ENCODE measurements around the gene TBC1D26. TPM values are rescaled to one million over a fixed set of nuclear protein-coding genes. Genes with fewer than 3 reads are reported as not detected.
"Not testable (repeated sequence)": the region's sequence is repeated elsewhere in the genome, so short reads cannot be mapped to it uniquely, and the experiment has no call there.

Gene TBC1D26
- polyA plus RNA-seq, 1 donor = 0.35 TPM

DNA sequence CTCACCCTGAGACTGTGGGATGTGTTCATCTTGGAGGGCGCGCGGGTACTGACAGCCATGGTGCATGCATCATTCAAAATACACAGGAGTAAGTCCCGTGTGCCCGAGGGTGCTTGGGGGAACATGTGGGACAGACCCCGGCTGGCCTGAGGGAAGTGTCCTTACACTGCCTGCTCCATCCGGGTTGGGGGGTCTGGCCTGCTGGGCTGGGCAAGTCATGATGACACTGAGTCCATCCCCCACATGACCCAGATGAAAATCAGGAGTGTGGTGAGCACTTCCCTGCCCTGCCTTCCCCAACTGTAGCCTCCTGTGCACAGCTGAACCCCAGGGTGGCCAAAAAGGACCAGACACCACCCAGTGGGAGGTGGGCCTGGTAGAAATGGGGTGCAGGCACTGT, 10.8 kb downstream of the TBC1D26 start:
- DNase-seq (ENCODE audit: low read depth) = no peak

DNA sequence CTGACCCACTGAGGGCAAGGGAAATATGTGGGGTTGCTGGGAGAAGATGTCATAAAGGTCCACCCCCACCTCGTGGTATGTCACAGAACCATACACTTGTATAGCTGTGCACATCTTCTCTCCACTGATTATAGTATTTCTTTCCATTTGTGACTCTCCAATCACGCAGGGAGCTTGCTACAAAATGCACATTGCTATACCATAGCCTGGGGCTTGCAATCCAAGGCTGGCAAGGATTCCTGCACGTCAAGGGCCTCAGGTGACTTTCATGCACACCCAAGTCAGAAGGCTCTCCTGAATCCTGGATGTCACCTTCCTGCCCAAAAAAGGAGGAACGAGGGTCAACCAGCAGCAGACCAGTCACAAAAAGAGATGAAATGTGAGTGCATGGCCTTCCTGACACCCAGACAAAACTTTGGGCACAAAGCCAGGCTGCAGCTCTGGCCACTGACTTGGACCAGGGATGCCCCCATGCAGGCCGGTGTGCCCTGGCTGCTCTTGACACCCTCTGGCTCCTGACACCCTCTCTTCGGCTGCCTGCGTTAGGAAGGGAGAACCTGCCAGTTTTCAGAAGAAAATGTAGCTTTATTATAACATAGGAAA, 12.1 kb downstream of the TBC1D26 start:
- DNase-seq (ENCODE audit: low read depth) = no peak

DNA sequence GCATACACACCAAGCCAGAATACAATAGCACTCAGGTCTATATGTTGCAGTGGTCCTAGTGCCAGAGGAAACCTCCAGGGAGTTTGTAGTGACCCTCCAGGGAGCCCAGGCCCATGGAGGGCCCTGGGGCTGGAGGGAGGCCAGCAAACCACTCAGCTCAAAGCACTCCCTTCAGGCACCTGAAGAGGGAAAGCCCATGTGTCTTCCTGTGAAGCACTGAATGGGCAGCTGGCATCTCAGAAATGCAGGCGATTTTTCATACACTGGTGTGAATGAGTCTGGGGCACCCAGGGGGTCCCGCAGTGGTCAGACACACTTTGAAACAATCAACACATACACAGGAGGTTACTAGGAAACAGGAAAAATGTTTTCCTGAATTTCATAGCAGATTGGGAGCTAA, 12.8 kb downstream of the TBC1D26 start:
- DNase-seq (ENCODE audit: low read depth) = no peak

DNA sequence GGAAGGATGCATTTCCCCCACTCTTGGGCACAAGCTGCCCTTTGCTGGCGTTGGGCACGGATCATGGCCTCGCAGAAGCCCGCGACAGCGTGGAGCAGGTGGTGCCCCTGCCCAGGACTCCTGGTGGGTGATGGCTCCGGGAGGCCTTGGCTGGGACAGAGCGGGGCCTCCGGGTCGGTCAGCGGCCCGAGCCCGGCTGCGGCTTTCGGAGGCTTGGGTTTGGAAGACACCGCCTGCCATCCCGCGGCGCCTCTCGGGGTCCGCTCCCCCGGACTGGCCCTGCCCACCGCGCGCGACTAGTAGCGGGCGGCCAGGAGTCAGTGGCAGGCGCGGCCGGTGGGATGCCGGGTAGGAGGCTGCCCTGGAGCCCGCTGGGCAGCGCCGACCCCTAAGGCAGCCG, 17.3 kb downstream of the TBC1D26 start:
- DNase-seq (ENCODE audit: low read depth) = not testable (repeated sequence)

DNA sequence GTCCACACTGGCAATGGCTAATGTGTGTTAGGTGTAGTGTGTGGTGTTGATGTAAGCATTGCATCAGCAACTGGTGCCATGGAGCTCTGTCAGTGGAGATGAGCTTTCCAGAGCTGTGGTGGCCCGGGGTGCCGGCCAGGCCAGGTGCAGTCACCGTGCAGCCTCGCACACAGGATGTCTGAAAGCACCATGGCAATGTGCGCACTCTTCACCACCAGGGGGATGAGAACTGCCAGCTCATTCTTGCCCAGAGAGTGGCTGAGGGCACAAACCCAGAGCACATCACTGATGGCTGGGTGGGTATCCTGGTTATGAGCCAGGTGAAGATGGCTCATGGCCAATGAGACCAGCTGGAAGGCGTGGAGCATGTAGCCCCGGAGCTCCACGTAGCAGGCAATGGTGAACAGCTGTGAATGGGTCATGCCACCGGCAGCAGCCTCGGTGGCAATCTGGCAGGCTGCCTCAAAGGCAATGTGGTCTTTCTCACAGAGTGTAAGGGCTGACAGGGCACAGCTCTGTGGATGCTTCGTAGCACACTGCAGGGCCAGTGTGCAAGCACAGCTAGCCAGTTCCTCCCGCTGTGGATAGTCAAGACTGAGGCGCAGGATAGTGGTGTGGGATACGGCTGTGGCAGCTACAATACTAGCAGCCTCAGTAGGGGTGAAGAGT, 36.9 kb downstream of the TBC1D26 start:
- not testable (repeated sequence) for DNase-seq (ENCODE audit: low read depth)

DNA sequence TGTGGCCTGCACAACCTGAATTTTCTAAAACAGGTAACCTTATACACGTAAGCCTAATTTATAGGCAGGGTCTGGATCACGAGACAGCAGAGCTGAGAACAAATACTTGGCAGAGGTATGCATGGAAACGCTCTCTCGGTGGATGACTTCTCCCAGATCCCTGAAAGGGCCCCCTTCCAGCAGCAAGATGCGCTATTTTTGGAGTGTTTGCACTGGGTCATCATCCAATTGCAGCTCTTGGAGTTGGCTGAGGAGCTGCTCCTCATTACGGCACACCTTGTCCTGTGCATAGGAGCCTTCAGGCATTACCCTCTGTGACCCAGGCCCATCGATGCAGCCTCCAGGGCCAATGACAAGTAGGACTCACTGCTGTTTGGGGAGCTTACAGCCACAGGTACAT, 38.6 kb downstream of the TBC1D26 start:
- DNase-seq (ENCODE audit: low read depth) = not testable (repeated sequence)

DNA sequence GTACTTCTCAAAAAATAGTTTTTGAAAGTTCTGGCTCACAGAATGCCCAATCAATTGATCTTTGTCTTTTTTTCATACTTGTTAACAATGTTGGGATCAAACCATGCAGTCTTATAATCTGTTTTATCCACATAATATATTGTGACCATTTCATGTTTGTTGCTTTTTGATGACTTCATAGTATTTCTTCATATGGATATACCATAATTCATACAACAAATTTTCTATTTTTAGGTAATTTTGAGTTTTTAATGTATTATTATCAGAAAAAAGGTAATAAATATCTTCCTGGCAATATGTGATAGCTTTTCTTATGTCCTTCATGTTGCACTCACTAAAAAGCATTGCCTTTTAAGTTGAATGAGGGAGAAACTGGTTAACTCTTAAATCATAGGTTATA, 44.8 kb downstream of the TBC1D26 start:
- DNase-seq (ENCODE audit: low read depth) = no peak

DNA sequence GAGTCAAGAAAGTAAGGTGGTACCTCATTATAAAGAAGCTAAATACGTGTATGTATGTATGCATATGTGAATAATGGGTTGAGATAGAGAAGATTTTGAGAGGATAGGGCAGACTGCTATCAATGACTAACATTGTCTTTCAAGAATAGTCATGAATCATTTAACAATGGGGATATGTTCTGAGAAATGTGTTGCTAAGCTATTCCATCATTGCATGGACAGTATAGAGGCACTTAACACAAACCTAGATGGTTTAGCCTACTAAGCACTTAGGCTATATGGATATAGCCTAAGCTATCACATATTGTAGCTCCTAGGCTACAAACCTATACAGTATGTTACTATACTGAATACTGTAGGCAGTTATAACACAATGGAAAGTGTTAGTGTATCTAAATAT, 45.2 kb downstream of the TBC1D26 start:
- DNase-seq (ENCODE audit: low read depth) = no peak

DNA sequence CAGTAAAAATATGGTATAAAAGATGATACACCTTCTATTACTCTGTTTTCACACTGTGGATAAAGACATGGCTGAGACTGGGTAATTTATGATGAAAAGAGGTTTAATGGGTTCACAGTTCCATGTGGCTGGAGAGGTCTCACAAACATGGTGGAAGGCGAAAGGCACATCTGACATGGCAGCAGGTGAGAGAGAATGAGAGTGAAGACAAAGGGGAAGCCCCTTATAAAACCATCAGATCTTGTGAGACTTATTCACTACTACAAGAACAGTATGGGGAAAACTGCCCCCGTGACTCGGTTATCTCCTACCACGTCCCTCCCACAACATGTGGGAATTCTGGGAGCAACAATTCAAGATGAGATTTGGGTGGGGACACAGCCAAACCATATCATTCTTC, 45.6 kb downstream of the TBC1D26 start:
- DNase-seq (ENCODE audit: low read depth) = no peak

DNA sequence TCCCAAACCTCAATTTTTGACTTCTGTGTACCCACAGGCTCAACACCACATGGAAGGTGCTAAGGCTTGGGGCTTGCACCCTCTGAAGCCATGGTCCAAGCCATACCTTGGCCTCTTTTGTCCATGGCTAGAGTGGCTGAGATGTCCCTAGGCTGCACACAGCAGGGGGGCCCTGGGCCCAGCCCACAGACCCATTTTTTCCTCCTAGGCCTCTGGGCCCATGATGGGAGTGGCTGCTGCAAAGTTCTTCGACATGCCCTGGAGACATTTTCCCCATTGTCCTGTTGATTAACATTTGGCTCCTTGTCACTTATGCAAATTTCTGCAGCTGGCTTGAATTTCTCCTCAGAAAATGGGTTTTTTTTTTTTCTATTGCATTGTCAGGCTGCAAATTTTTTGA, 47.0 kb downstream of the TBC1D26 start:
- no peak for DNase-seq (ENCODE audit: low read depth)

DNA sequence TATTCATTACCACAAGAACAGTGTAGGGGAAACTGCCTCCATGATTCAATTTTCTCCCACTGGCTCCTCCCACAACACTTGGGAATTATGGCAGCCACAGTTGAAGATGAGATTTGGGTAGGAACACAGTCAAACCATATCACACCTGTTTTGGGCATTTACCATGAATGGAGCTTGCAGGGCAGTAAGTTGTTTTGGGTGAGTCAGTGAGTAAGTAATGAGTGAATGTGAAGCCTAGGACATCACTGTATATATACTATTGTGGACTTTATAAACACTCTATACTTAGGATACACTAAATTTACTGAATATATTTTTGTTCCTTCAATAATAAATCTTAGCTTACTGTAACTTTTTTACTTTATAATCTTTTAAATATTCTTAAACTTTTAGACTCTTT, 48.1 kb downstream of the TBC1D26 start:
- DNase-seq (ENCODE audit: low read depth) = no peak

DNA sequence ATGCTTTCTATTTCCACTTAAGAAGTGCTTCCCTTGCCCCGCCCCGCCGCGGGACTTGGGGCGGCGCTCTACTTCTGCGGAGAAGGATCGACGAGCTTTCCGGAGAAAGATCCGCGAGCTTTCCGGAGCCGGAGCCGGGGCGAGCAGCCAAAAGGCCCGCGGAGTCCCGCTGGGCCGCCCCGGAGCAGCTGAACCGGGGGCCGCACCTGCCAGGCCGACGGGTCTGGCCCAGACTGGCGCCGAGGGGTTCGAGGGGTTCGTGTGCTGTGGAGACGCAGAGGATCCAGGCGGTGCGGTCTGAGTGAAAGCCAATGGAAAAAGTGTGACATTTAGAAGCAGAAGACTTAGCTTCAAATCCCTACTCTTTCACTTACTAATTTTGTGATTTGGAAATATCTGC, 50.8 kb downstream of the TBC1D26 start:
- DNase-seq (ENCODE audit: low read depth) = peak; percentile 44

DNA sequence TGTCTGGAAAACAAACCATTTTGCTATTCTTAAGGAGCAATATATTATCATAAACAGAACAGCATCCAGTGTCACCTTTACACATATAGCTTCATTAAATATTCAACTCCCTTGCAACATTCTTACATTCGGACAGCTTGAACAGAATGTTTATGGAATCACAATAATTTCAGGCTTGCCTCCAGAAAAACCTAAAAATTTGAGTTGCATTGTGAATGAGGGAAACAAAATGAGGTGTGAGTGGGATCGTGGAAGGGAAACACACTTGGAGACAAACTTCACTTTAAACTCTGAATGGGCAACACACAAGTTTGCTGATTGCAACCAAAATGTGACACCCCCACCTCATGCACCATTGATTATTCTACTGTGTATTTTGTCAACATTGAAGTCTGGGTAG, 51.4 kb downstream of the TBC1D26 start:
- no peak for DNase-seq (ENCODE audit: low read depth)

DNA sequence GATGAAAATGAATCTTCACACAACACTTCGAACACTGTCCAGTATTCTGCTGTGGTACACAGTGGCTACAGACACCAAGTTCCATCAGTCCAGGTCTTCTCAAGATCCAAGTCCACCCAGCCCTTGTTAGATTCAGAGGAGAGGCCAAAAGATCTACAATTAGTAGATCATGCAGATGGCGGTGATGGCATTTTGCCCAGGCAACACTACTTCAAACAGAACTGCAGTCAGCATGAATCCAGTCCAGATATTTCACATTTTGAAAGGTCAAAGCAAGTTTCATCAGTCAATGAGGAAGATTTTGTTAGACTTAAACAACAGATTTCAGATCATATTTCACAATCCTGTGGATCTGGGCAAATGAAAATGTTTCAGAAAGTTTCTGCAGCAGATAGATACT, 52.3 kb downstream of the TBC1D26 start:
- not testable (repeated sequence) for DNase-seq (ENCODE audit: low read depth)

DNA sequence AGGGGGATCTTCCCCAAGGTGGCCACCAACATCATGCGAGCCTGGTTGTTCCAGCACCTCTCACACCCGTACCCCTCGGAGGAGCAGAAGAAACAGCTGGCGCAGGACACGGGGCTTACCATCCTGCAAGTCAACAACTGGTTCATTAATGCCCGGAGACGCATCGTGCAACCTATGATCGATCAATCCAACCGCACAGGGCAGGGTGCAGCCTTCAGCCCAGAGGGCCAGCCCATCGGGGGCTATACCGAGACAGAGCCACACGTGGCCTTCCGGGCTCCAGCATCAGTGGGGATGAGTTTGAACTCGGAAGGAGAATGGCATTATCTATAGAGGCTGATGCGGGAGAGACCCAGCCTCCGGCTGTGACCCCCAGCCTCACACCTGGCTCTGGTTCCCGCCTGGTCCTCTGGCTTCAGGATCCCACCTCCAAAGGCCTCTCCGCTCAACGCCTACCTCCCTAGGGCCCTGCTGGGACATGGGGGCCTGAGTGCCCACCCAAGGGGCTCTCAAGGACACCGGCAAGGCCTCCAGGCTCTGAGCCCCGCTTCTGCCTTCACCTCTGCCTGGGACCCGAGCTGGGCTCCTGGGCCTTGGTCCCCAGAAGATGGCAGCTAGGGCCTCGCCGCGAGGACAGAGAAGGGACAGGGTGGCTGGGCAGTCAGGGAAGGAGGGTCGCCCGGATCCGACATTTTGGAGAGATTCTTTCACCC, 55.4 kb downstream of the TBC1D26 start:
- not testable (repeated sequence) for DNase-seq (ENCODE audit: low read depth)

DNA sequence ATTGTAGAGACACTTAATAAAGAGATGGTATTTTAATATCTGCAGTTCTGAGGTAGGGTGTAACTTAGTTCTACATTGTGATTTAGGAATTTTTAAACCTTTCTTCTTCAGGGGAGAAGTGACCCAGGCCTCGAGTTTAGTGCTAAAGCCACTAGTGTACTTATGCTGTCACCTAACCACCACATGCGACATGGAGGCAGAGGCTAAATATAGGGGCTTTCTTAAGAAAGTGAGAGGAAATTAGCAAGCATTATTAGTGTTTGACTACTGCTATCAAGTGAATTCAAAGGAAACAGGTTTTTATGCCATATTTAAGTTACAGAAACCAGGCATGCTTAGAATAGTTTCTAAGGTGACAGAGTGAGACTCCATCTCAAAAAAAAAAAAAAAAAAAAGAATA, 56.3 kb downstream of the TBC1D26 start:
- DNase-seq (ENCODE audit: low read depth) = not testable (repeated sequence)

Other genes starting within 250 kb of the TBC1D26 start
- gene TVP23C, start 168.8 kb upstream of the TBC1D26 start, polyA plus RNA-seq (ENCODE audit: insufficient read length) = 6.6 TPM
- gene FBXW10B, start 112.6 kb upstream of the TBC1D26 start, polyA plus RNA-seq (ENCODE audit: insufficient read length) = 1.7 TPM
- gene TRIM16, start 48.0 kb upstream of the TBC1D26 start, polyA plus RNA-seq (ENCODE audit: insufficient read length) = 45.8 TPM
- gene ZNF286A, start 32.5 kb upstream of the TBC1D26 start, polyA plus RNA-seq (ENCODE audit: insufficient read length) = 18.9 TPM
- gene ADORA2B, start 212.8 kb downstream of the TBC1D26 start, polyA plus RNA-seq (ENCODE audit: insufficient read length) = 3.7 TPM

Data from forelimb muscle (tissue), 1 donor.